NCI-H2107 treated with DMSO at 0.1 percent for 48 hours (cell line): ENCODE measurements around the gene PRRT1B.

Experiments
- DNase-seq: peaks from one replicate; lab custom pipeline; 2025; ENCODE audit not compliant: unreplicated experiment; lab: John Stamatoyannopoulos, UW

Gene PRRT1B

GRCh38 chr9:131578731-131579504 lies 33.6 kb downstream of the PRRT1B start:
- DNase-seq: no peak

- no peak for DNase-seq
These were observed 34.5 kb downstream of the PRRT1B start for GRCh38 chr9:131579789-131580211.

GRCh38 chr9:131580358-131580757 lies 35.0 kb downstream of the PRRT1B start:
- no peak for DNase-seq

GRCh38 chr9:131582056-131582455 lies 36.7 kb downstream of the PRRT1B start:
- no peak for DNase-seq

- DNase-seq: no peak
These were observed 37.4 kb downstream of the PRRT1B start for GRCh38 chr9:131582466-131583336.

GRCh38 chr9:131583337-131583645 lies 38.0 kb downstream of the PRRT1B start:
- no peak for DNase-seq

- DNase-seq: no peak
These were observed 38.7 kb downstream of the PRRT1B start for GRCh38 chr9:131583836-131584555.

- DNase-seq: no peak
These were observed 39.5 kb downstream of the PRRT1B start for GRCh38 chr9:131584858-131585257.

GRCh38 chr9:131585375-131585774 lies 40.1 kb downstream of the PRRT1B start:
- DNase-seq: no peak

GRCh38 chr9:131587331-131587730 lies 42.0 kb downstream of the PRRT1B start:
- DNase-seq: no peak

GRCh38 chr9:131587906-131588305 lies 42.6 kb downstream of the PRRT1B start:
- DNase-seq: no peak

GRCh38 chr9:131588396-131588795 lies 43.1 kb downstream of the PRRT1B start:
- DNase-seq: no peak

GRCh38 chr9:131589124-131589711 lies 43.9 kb downstream of the PRRT1B start:
- DNase-seq: no peak

GRCh38 chr9:131589993-131590392 lies 44.7 kb downstream of the PRRT1B start:
- DNase-seq: no peak

GRCh38 chr9:131590449-131590848 lies 45.1 kb downstream of the PRRT1B start:
- DNase-seq: no peak

GRCh38 chr9:131590907-131591844 lies 45.9 kb downstream of the PRRT1B start:
- DNase-seq: peak; percentile 24

GRCh38 chr9:131591845-131592208 lies 46.5 kb downstream of the PRRT1B start:
- no peak for DNase-seq

GRCh38 chr9:131593091-131593820 lies 47.9 kb downstream of the PRRT1B start:
- no peak for DNase-seq

GRCh38 chr9:131593936-131594665 lies 48.8 kb downstream of the PRRT1B start:
- peak; percentile 31 for DNase-seq
